Tibial nerve (tissue), 4 donors: ENCODE results near the gene TBL3. TPM values are rescaled to one million over a fixed set of nuclear protein-coding genes. Genes with fewer than 3 reads are reported as not detected.

ENCODE experiments used
- DNase-seq, 2 donors: peaks; one replicate each; pipeline ENCODE4 v3.0.0-alpha.2; 2019; ENCODE audit warnings: low spot score in 2 of 2
- H3K27ac ChIP-seq, 4 donors: fragments of 200-600 bp; sonication (generic) in 3 of 4; one replicate each; pipeline ENCODE4 v1.5.1; 2017 to 2019; ENCODE audit warnings: mild to moderate bottlenecking in 1 of 4
- H3K27me3 ChIP-seq, 2 donors: fragments of 200-600 bp; sonication (generic) in 1 of 2; one replicate each; pipeline versions ENCODE4 v1.5.1 to v1.6.0; 2017 to 2019
- H3K36me3 ChIP-seq, 3 donors: fragments of 200-600 bp; sonication (generic); one replicate each; pipeline ENCODE4 v1.5.1; 2018 to 2019
- H3K4me1 ChIP-seq, 4 donors: fragments of 200-600 bp; sonication (generic) in 3 of 4; one replicate each; pipeline ENCODE4 v1.5.1; 2017 to 2019
- H3K4me3 ChIP-seq, 4 donors: fragments of 200-600 bp; sonication (generic) in 3 of 4; one replicate each; pipeline ENCODE4 v1.5.1; 2017 to 2019; ENCODE audit warnings: mild to moderate bottlenecking in 1 of 4, moderate library complexity in 1 of 4
- H3K9me3 ChIP-seq, 4 donors: fragments of 200-600 bp; sonication (generic) in 3 of 4; one replicate each; pipeline ENCODE4 v1.5.1; 2017 to 2019
- EP300 ChIP-seq, 2 donors: sonication (generic); formaldehyde crosslinking; IDR thresholded peaks; one replicate each; pipeline ENCODE4 v1.6.1; 2017; ENCODE audit warnings: antibody characterized with exemption in 2 of 2, mild to moderate bottlenecking in 1 of 2
- POLR2A ChIP-seq, 2 donors: fragments of 450-650 bp; IDR thresholded peaks; one replicate each; pipeline ENCODE4 v1.6.1; 2017; ENCODE audit warnings: antibody characterized with exemption in 2 of 2, mild to moderate bottlenecking in 2 of 2, moderate library complexity in 2 of 2
- WGBS, 2 donors: methylation state at CpG; one replicate each; pipeline ENCODE4 v1.1.5; 2018; 5-methylcytosine and 5-hydroxymethylcytosine counted together
- total RNA-seq, 4 donors: library from RNA; depleted of rRNA; stranded (reverse); fragments of >200 nt; gene quantifications; one replicate each; pipeline ENCODE4 v1.1.0, GENCODE V29; 2016
- TF ChIP-seq, protein P1 (sequence below), 5 experiments: fragments of 200-600 bp in 3 of 5; fragments of 450-650 bp in 2 of 5; sonication (generic) in 3 of 5; IDR thresholded peaks; one replicate each; pipeline ENCODE4 v1.5.1; 2016 to 2019; ENCODE audit warnings: antibody characterized with exemption in 5 of 5, mild to moderate bottlenecking in 3 of 5, moderate library complexity in 2 of 5

Gene TBL3
- total RNA-seq, 4 donors from 2014 or later, result 37.6 to 70.8 (median 46.2) TPM

DNA sequence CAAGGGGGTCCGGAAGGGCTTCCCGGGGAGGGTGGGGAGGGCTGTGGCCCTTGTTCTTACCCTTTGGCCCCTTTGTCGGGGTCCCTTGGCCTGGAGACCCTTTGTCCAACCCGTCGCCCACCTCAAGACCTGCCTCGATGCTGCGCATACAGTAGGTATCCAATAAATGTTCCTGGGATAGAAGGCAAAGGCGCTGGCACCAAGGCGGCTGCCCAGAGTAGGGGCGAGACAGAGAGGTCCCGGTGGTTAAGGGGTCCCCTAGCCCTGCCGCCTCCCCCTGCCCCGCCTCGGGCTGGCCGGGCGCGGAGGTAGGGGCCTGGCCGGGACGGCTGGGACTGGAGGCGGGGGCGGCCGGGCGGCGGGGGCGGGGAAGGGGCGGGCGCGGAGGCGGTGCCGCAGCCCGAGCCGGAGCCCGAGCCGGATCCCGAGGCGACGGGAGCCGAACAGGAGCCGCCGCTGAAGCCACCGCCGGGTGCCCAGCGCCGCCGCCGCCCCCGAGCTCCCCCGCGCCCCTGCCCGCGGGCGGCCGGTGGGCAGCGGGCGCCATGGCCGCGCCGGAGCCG lies 54.7 kb downstream of the TBL3 start, which contains the start of gene NHERF2:
Gene NHERF2, plus strand, starts transcription at position 442 of the 563 bp plus-strand sequence. Its CDS starts 104 bp downstream, at position 546.
- H3K9me3 ChIP-seq, result no peaks in the 10 kb centered on the region
- H3K4me1 ChIP-seq, result peaks cover 0 to 74% (median 33%) of the 10 kb centered on the region in 4 donors
- DNase-seq, result no peak
- WGBS, 2 donors, result 27 to 44% methylated on average over 7 to 8 of the region's 59 CpGs
- peak within 1 kb of the TSS in 3 of 4 donors; percentile 59 to 100 (median 94) for H3K27ac ChIP-seq
- peak within 1 kb of the TSS; percentile 47 to 83 (median 58) for H3K4me3 ChIP-seq
- H3K36me3 ChIP-seq, result peaks cover 0 to 6% (median 0%) of the 10 kb centered on the region in 3 donors
- peaks cover 0 to 10% of the 10 kb centered on the region in 2 donors for H3K27me3 ChIP-seq
- TF ChIP-seq EP300 (IDR thresholded peaks at IDR 0.05), result no peak
- no peak for TF ChIP-seq POLR2A (IDR thresholded peaks at IDR 0.05)
- TF ChIP-seq, protein P1, sequence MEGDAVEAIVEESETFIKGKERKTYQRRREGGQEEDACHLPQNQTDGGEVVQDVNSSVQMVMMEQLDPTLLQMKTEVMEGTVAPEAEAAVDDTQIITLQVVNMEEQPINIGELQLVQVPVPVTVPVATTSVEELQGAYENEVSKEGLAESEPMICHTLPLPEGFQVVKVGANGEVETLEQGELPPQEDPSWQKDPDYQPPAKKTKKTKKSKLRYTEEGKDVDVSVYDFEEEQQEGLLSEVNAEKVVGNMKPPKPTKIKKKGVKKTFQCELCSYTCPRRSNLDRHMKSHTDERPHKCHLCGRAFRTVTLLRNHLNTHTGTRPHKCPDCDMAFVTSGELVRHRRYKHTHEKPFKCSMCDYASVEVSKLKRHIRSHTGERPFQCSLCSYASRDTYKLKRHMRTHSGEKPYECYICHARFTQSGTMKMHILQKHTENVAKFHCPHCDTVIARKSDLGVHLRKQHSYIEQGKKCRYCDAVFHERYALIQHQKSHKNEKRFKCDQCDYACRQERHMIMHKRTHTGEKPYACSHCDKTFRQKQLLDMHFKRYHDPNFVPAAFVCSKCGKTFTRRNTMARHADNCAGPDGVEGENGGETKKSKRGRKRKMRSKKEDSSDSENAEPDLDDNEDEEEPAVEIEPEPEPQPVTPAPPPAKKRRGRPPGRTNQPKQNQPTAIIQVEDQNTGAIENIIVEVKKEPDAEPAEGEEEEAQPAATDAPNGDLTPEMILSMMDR (IDR thresholded peaks at IDR 0.05), result no peak

DNA sequence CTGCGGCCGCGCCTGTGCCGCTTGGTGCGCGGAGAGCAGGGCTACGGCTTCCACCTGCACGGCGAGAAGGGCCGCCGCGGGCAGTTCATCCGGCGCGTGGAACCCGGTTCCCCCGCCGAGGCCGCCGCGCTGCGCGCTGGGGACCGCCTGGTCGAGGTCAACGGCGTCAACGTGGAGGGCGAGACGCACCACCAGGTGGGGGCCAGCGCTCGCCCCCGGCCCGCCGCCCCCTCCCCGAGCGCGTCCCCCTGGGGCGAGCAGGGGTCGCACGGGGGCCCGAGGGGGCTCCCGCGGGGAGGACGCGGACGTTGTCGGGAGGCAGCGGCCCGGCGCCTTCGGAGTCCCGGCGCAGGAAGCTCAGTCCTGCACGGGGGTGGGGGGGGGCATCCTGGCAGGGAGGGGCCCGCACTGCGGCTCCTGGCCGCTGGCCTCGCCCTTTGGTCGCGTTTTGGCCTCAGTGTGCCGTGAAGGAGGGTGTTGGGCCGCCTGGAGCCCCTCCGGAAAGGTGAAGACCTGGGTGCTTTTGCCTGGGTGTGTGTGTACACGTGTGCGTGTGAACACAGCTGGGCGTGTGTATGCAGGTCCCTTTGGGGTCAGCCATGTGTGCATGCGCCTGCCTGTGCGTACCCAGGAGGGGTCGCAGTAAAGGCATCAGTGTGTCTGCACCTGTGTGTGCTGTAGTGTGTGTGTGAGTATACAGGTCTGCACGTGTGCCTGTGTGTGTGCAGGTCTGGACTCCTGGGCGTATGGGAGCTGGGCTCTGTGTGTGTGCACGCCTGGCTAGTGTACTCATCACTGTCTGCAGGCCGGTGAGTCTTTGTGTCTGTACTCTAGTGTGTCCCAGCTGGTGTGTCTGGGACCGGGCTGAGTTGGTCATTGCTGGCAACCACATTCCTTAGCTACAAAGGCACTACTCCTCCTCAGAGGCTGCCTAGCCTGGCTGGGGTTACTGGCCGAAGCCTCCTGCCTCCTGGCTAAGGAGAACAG lies 55.5 kb downstream of the TBL3 start:
- WGBS, 2 donors, result 7 to 18% methylated on average over 26 to 49 of the region's 76 CpGs
- peak overlapping the region in 3 of 4 donors; percentile 59 to 100 (median 94) for H3K27ac ChIP-seq
- peaks cover 0 to 82% (median 38%) of the 10 kb centered on the region in 4 donors for H3K4me1 ChIP-seq
- TF ChIP-seq POLR2A (IDR thresholded peaks at IDR 0.05) (no peak), EP300 (IDR thresholded peaks at IDR 0.05) (no peak)
- TF ChIP-seq, protein P1 (IDR thresholded peaks at IDR 0.05), result no peak
- peak overlapping the region; percentile 47 to 83 (median 58) for H3K4me3 ChIP-seq
- no peak for DNase-seq
- no peaks in the 10 kb centered on the region for H3K9me3 ChIP-seq
- peaks cover 0 to 6% (median 0%) of the 10 kb centered on the region in 3 donors for H3K36me3 ChIP-seq
- peaks cover 0 to 4% of the 10 kb centered on the region in 2 donors for H3K27me3 ChIP-seq

DNA sequence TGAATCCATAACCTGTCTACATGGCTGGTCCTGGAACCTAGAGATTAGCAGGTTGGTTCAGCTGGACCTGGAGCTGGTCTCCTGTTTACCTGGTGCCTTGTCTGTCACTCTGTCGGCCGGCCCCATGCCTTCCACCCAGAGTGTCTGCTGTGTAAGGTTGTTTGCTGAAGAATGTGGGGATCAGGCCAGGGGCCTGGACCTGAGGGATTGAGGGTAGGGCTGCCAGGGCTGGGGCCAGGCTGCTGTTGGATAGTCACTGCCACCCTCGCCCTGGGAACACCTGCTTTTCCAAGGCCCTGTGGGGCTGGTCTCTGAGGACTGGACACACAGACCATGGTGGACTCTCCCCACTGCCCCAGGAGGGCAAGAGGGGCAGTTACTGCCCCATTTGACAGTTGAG lies 56.3 kb downstream of the TBL3 start:
- peak overlapping the region in 3 of 4 donors; percentile 59 to 100 (median 94) for H3K27ac ChIP-seq
- 67 to 83% methylated on average over 1 to 3 of the region's 3 CpGs for WGBS, 2 donors
- peaks cover 0 to 82% (median 40%) of the 10 kb centered on the region in 4 donors for H3K4me1 ChIP-seq
- H3K4me3 ChIP-seq, result peak overlapping the region in 1 of 4 donors; percentile 83
- no peak for DNase-seq
- TF ChIP-seq, protein P1 (IDR thresholded peaks at IDR 0.05), result no peak
- TF ChIP-seq POLR2A (IDR thresholded peaks at IDR 0.05) (no peak), EP300 (IDR thresholded peaks at IDR 0.05) (no peak)
- no peaks in the 10 kb centered on the region for H3K27me3 ChIP-seq
- no peaks in the 10 kb centered on the region for H3K9me3 ChIP-seq
- H3K36me3 ChIP-seq, result peaks cover 0 to 6% (median 0%) of the 10 kb centered on the region in 3 donors

DNA sequence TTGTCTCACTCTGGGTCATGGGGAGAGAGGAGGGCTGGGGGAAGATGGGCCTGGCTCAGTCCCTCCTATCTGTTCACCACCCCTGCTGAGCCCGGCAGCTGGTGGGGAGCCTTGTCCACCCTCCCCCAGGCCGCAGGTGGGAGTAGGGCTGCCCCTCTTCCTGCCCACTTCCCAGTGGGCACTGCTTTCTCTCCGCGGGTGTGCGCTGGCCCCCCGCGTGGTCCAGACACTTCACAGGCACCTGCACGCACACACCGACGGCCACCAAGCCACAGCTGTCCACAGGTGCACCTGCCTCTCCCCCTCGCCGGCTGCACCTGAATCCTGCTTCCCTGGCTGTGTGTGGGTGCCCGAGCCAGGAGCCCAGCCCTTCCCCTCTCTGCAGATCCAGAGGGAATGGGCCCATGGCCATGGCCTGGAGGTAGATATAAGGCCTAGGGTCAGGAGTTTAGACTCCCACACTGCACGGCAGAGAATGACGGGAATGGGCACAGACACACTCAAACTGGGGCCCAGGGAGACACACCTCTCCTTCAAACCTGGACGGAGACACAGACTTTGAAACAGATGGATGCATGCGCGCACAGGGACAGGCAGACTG lies 56.9 kb downstream of the TBL3 start:
- no peak for DNase-seq
- H3K4me1 ChIP-seq, result peaks cover 0 to 82% (median 41%) of the 10 kb centered on the region in 4 donors
- no peaks in the 10 kb centered on the region for H3K9me3 ChIP-seq
- H3K36me3 ChIP-seq, result peaks cover 0 to 6% (median 0%) of the 10 kb centered on the region in 3 donors
- H3K27ac ChIP-seq, result peak overlapping the region in 3 of 4 donors; percentile 59 to 100 (median 94)
- H3K4me3 ChIP-seq, result peak overlapping the region in 1 of 4 donors; percentile 83
- TF ChIP-seq EP300 (IDR thresholded peaks at IDR 0.05) (no peak), POLR2A (IDR thresholded peaks at IDR 0.05) (no peak)
- TF ChIP-seq, protein P1 (IDR thresholded peaks at IDR 0.05), result no peak
- no peaks in the 10 kb centered on the region for H3K27me3 ChIP-seq
- 77 to 79% methylated on average over 16 to 17 of the region's 18 CpGs for WGBS, 2 donors
